Vagina (tissue), 2 donors: ENCODE results near the gene GPR87.

Experiments used
- POLR2A ChIP-seq, 2 donors: fragments of 450-650 bp; IDR thresholded peaks; one replicate each; pipeline ENCODE4 v1.6.1; 2017; ENCODE audit warnings: antibody characterized with exemption in 2 of 2, mild to moderate bottlenecking in 2 of 2, moderate library complexity in 2 of 2
- TF ChIP-seq, protein P1 (sequence below), 3 experiments: fragments of 450-650 bp in 2 of 3; fragments of 200-600 bp in 1 of 3; sonication (generic) in 1 of 3; IDR thresholded peaks; one replicate each; pipeline ENCODE4 v1.5.1; 2017 to 2019; ENCODE audit warnings: antibody characterized with exemption in 3 of 3, mild to moderate bottlenecking in 2 of 3, moderate library complexity in 2 of 3

DNA sequence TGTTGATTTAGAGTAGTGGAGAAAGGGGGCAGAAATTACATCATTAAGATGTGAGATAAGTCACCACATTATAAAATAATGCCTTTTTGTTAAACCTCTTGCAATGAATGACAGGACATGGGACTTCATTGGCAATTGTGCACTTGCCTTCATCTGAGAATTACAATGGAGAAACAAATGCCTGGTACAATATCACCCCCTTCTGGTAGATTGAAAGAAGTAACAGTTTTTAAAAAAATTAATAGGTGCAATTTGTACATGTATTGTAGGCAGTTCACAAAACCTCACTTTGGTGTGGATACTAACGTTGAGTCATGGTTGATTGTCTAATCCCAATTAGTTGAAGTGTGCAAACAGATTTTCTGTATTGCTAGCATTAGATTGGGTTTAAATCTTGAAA, 33.7 kb downstream of the GPR87 start:
- TF ChIP-seq, protein P1, sequence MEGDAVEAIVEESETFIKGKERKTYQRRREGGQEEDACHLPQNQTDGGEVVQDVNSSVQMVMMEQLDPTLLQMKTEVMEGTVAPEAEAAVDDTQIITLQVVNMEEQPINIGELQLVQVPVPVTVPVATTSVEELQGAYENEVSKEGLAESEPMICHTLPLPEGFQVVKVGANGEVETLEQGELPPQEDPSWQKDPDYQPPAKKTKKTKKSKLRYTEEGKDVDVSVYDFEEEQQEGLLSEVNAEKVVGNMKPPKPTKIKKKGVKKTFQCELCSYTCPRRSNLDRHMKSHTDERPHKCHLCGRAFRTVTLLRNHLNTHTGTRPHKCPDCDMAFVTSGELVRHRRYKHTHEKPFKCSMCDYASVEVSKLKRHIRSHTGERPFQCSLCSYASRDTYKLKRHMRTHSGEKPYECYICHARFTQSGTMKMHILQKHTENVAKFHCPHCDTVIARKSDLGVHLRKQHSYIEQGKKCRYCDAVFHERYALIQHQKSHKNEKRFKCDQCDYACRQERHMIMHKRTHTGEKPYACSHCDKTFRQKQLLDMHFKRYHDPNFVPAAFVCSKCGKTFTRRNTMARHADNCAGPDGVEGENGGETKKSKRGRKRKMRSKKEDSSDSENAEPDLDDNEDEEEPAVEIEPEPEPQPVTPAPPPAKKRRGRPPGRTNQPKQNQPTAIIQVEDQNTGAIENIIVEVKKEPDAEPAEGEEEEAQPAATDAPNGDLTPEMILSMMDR (IDR thresholded peaks at IDR 0.05), result peak; percentile 46 to 81 (median 78)
- no peak for TF ChIP-seq POLR2A (IDR thresholded peaks at IDR 0.05)
